OCI-LY1 (cell line): ENCODE results near the gene NIM1K.

Experiments
- H2AFZ ChIP-seq: fragments of 200-600 bp; sonication (generic), shearing (Covaris generic); 2 replicates; pipeline ENCODE4 v1.6.0; 2014; ENCODE audit warnings: antibody characterized with exemption, mild to moderate bottlenecking, low read length
- H3F3A ChIP-seq: fragments of 200-600 bp; sonication (generic), shearing (Covaris generic); 2 replicates; pipeline ENCODE4 v1.6.0; 2014; ENCODE audit warnings: mild to moderate bottlenecking, antibody characterized with exemption, low read length, moderate library complexity; ENCODE audit not compliant: insufficient read depth
- H3K27ac ChIP-seq: fragments of 200-600 bp; sonication (generic); 2 replicates; pipeline ENCODE4 v1.5.1; 2014; ENCODE audit warnings: low read length, mixed run types, mild to moderate bottlenecking, low read depth; ENCODE audit not compliant: poor library complexity, severe bottlenecking
- H3K27me3 ChIP-seq: fragments of 200-600 bp; sonication (generic); 2 replicates; pipeline ENCODE4 v1.6.0; 2014; ENCODE audit warnings: antibody characterized with exemption, mild to moderate bottlenecking, low read length, moderate library complexity; ENCODE audit not compliant: insufficient read depth
- H3K36me3 ChIP-seq: fragments of 200-600 bp; sonication (generic); 2 replicates; pipeline ENCODE4 v1.6.1; 2014; ENCODE audit warnings: mild to moderate bottlenecking, antibody characterized with exemption, low read length, moderate library complexity, mixed read lengths; ENCODE audit not compliant: insufficient read depth
- H3K4me1 ChIP-seq: fragments of 200-600 bp; sonication (generic); 2 replicates; pipeline ENCODE4 v1.5.1; 2014; ENCODE audit warnings: mild to moderate bottlenecking, low read length, moderate library complexity; ENCODE audit not compliant: insufficient read depth, severe bottlenecking
- H3K4me2 ChIP-seq: fragments of 200-600 bp; sonication (generic), shearing (Covaris generic); 2 replicates; pipeline ENCODE4 v1.6.1; 2014; ENCODE audit warnings: low read length
- H3K4me3 ChIP-seq: fragments of 200-600 bp; sonication (generic); 2 replicates; pipeline ENCODE4 v1.5.1; 2014; ENCODE audit warnings: low read length, low read depth, mild to moderate bottlenecking, mixed read lengths; ENCODE audit not compliant: poor library complexity, severe bottlenecking
- H3K79me2 ChIP-seq: fragments of 200-600 bp; shearing (Covaris generic); 2 replicates; pipeline ENCODE4 v1.6.1; 2016; ENCODE audit warnings: mixed run types, low read length, mixed read lengths; ENCODE audit not compliant: insufficient read depth
- H3K9ac ChIP-seq: fragments of 200-600 bp; sonication (generic), shearing (Covaris generic); 2 replicates; pipeline ENCODE4 v1.6.1; 2014; ENCODE audit warnings: mild to moderate bottlenecking, low read length, mixed read lengths
- H3K9me2 ChIP-seq: fragments of 200-600 bp; sonication (generic), shearing (Covaris generic); 2 replicates; pipeline ENCODE4 v1.6.1; 2014; ENCODE audit warnings: low read depth, mild to moderate bottlenecking, low read length, mixed read lengths
- H3K9me3 ChIP-seq: fragments of 200-600 bp; shearing (Covaris generic); 2 replicates; pipeline ENCODE4 v1.6.1; 2014; ENCODE audit warnings: low read length, mixed read lengths
- H4K20me1 ChIP-seq: fragments of 200-600 bp; sonication (generic), shearing (Covaris generic); 2 replicates; pipeline ENCODE4 v1.6.0; 2016; ENCODE audit warnings: mild to moderate bottlenecking, low read length; ENCODE audit not compliant: insufficient read depth
- CTCF ChIP-seq: fragments of 200-600 bp; sonication (generic), shearing (Covaris generic); IDR thresholded peaks from 2 replicates; pipeline ENCODE4 v1.5.1; 2017; ENCODE audit warnings: mild to moderate bottlenecking, antibody characterized with exemption, low read length, moderate library complexity, mixed read lengths
- EZH2 ChIP-seq: fragments of 200-600 bp; sonication (generic), shearing (Covaris generic); IDR thresholded peaks from 2 replicates; pipeline ENCODE4 v1.8.0; 2017; ENCODE audit warnings: borderline replicate concordance, mixed run types, mild to moderate bottlenecking, antibody characterized with exemption, low read length, moderate library complexity, mixed read lengths

Gene NIM1K

GRCh38 chr5:43290726-43291125 lies 98.7 kb downstream of the NIM1K start:
- Histone ChIP-seq H2AFZ (no peak overlapping the region), H3K4me2 (no peak overlapping the region), H3K36me3 (peaks cover 89% of the 10 kb centered on the region), H3K4me1 (no peaks in the 10 kb centered on the region), H3K27ac (no peak overlapping the region), H3K9me3 (no peaks in the 10 kb centered on the region), H3K79me2 (no peaks in the 10 kb centered on the region), H3K9me2 (no peaks in the 10 kb centered on the region), H3K27me3 (no peaks in the 10 kb centered on the region), H3F3A (no peaks in the 10 kb centered on the region), H3K4me3 (no peak overlapping the region), H4K20me1 (no peaks in the 10 kb centered on the region), H3K9ac (no peak overlapping the region)
- no peak for TF ChIP-seq CTCF
- TF ChIP-seq EZH2: no peak

GRCh38 chr5:43294226-43294625 lies 102.2 kb downstream of the NIM1K start:
- Histone ChIP-seq H3K27ac (no peak overlapping the region), H3K4me2 (no peak overlapping the region), H3K27me3 (no peaks in the 10 kb centered on the region), H3K4me1 (no peaks in the 10 kb centered on the region), H3K36me3 (peaks cover 96% of the 10 kb centered on the region), H3F3A (no peaks in the 10 kb centered on the region), H4K20me1 (no peaks in the 10 kb centered on the region), H3K9ac (no peak overlapping the region), H3K4me3 (no peak overlapping the region), H3K79me2 (no peaks in the 10 kb centered on the region), H3K9me3 (no peaks in the 10 kb centered on the region), H2AFZ (no peak overlapping the region), H3K9me2 (no peaks in the 10 kb centered on the region)
- TF ChIP-seq EZH2 (no peak), CTCF (no peak)

- H3K4me1 ChIP-seq: no peaks in the 10 kb centered on the region
- H3K79me2 ChIP-seq: peaks cover 7% of the 10 kb centered on the region
- no peak overlapping the region for H2AFZ ChIP-seq
- H3K9ac ChIP-seq: no peak overlapping the region
- H3K27ac ChIP-seq: no peak overlapping the region
- TF ChIP-seq EZH2: no peak
- H3K4me3 ChIP-seq: no peak overlapping the region
- peaks cover 96% of the 10 kb centered on the region for H3K36me3 ChIP-seq
- H3K4me2 ChIP-seq: no peak overlapping the region
- no peaks in the 10 kb centered on the region for H3K9me3 ChIP-seq
- no peaks in the 10 kb centered on the region for H3K27me3 ChIP-seq
- H4K20me1 ChIP-seq: 0 out of 2 replicates have a peak, but pooled peaks cover 3% of the 10 kb centered on the region
- H3K9me2 ChIP-seq: no peaks in the 10 kb centered on the region
- H3F3A ChIP-seq: no peaks in the 10 kb centered on the region
Measured at GRCh38 chr5:43295202-43295601, 103.2 kb downstream of the NIM1K start.

- Histone ChIP-seq H3K4me3 (no peak overlapping the region), H2AFZ (no peak overlapping the region), H3K9me3 (no peaks in the 10 kb centered on the region), H3K4me1 (no peaks in the 10 kb centered on the region), H3K9me2 (no peaks in the 10 kb centered on the region), H3K36me3 (peaks cover 97% of the 10 kb centered on the region), H3F3A (no peaks in the 10 kb centered on the region), H3K4me2 (no peak overlapping the region), H4K20me1 (0 out of 2 replicates have a peak, but pooled peaks cover 3% of the 10 kb centered on the region), H3K27ac (no peak overlapping the region), H3K79me2 (peaks cover 23% of the 10 kb centered on the region), H3K27me3 (no peaks in the 10 kb centered on the region), H3K9ac (no peak overlapping the region)
- TF ChIP-seq EZH2 (no peak), CTCF (no peak)
Measured at GRCh38 chr5:43296835-43297234, 104.8 kb downstream of the NIM1K start.
